Stomach (tissue), 4 donors: Measurements from ENCODE around the gene CYP26B1.

Experiments
- CTCF ChIP-seq, 7 experiments: fragments of 450-650 bp in 4 of 7; fragments of 200-600 bp in 3 of 7; sonication (generic) in 3 of 7; IDR thresholded peaks; one replicate each; pipeline ENCODE4 v1.5.1; 2016 to 2019; ENCODE audit warnings: antibody characterized with exemption in 7 of 7, control low read depth in 2 of 7, mild to moderate bottlenecking in 1 of 7
- POLR2A ChIP-seq, 4 donors: fragments of 450-650 bp; IDR thresholded peaks; one replicate each; pipeline ENCODE4 v1.6.1; 2016; ENCODE audit warnings: antibody characterized with exemption in 4 of 4, control low read depth in 2 of 4, mild to moderate bottlenecking in 1 of 4, moderate library complexity in 1 of 4

- no peak for TF ChIP-seq CTCF (IDR thresholded peaks at IDR 0.05)
- no peak for TF ChIP-seq POLR2A (IDR thresholded peaks at IDR 0.05)
Measured at GRCh38 chr2:72084584-72084976, 63.1 kb downstream of the CYP26B1 start.
